ENCODE data around the gene RPGRIP1L.

DNA sequence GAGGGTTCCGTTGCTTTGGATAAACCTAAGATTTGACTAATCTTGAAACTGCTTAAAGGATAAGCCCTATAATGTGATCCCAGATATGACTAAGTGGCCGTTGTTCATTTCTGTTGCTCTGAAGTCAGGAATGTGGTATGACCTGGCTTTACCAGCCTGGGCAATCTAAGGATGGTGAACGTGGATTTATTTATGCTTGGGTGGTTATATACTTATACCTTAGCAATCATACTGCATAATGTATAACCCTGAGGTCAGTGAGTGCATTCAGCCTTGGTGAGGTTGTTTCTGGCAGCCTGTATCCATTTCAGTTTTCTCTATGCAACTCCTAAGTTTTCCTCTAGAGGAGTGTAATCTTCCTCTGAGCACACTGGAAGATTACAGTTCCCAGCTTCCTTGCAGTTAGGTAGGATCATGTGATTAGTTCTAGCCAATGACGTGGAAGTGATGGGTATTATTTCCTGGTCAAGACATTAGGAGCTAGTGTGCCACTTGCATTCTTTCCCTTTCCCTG lies 42.2 kb upstream of the RPGRIP1L start:
- TF ChIP-seq MAFG (CRISPR knock-in tag; IDR thresholded peaks at IDR 0.05) (no peak), MAFK (conservative IDR thresholded peaks at IDR 0.05 in 1 of 2, IDR thresholded peaks at IDR 0.05 in 1 of 2; ENCODE audit: low read length in 2 of 2) (no peak), NCOA2 (CRISPR knock-in tag; IDR thresholded peaks at IDR 0.05) (no peak), EP300 (IDR thresholded peaks at IDR 0.05; ENCODE audit: low read depth in 2 of 2, low read length in 2 of 2) (no peak), EP300 (CRISPR knock-in tag; IDR thresholded peaks at IDR 0.05; ENCODE audit: borderline replicate concordance) (no peak), GABPB1 (CRISPR knock-in tag; IDR thresholded peaks at IDR 0.05) (no peak)
- TF ChIP-seq, protein P1, sequence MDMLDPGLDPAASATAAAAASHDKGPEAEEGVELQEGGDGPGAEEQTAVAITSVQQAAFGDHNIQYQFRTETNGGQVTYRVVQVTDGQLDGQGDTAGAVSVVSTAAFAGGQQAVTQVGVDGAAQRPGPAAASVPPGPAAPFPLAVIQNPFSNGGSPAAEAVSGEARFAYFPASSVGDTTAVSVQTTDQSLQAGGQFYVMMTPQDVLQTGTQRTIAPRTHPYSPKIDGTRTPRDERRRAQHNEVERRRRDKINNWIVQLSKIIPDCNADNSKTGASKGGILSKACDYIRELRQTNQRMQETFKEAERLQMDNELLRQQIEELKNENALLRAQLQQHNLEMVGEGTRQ (IDR thresholded peaks at IDR 0.05; ENCODE audit: low read depth, low read length): peak; percentile 19; the same call in 1 of the 2 replicates
- TF ChIP-seq, protein P1 (CRISPR knock-in tag; IDR thresholded peaks at IDR 0.05; ENCODE audit: borderline replicate concordance): no peak
- TF ChIP-seq, protein P2, sequence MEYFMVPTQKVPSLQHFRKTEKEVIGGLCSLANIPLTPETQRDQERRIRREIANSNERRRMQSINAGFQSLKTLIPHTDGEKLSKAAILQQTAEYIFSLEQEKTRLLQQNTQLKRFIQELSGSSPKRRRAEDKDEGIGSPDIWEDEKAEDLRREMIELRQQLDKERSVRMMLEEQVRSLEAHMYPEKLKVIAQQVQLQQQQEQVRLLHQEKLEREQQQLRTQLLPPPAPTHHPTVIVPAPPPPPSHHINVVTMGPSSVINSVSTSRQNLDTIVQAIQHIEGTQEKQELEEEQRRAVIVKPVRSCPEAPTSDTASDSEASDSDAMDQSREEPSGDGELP (IDR thresholded peaks at IDR 0.05; ENCODE audit: borderline replicate concordance, low read depth): no peak
- TF ChIP-seq, protein P3, sequence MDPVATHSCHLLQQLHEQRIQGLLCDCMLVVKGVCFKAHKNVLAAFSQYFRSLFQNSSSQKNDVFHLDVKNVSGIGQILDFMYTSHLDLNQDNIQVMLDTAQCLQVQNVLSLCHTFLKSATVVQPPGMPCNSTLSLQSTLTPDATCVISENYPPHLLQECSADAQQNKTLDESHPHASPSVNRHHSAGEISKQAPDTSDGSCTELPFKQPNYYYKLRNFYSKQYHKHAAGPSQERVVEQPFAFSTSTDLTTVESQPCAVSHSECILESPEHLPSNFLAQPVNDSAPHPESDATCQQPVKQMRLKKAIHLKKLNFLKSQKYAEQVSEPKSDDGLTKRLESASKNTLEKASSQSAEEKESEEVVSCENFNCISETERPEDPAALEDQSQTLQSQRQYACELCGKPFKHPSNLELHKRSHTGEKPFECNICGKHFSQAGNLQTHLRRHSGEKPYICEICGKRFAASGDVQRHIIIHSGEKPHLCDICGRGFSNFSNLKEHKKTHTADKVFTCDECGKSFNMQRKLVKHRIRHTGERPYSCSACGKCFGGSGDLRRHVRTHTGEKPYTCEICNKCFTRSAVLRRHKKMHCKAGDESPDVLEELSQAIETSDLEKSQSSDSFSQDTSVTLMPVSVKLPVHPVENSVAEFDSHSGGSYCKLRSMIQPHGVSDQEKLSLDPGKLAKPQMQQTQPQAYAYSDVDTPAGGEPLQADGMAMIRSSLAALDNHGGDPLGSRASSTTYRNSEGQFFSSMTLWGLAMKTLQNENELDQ (CRISPR knock-in tag; IDR thresholded peaks at IDR 0.05; ENCODE audit: borderline replicate concordance): no peak
